Breast epithelium (tissue), 4 donors: ENCODE data around the gene SPINDOC. TPM values are rescaled to one million over a fixed set of nuclear protein-coding genes. Genes with fewer than 3 reads are reported as not detected.

Source experiments
- DNase-seq, 2 donors: peaks; one replicate each; pipeline ENCODE4 v3.0.0-alpha.2; 2019; ENCODE audit warnings: low spot score in 2 of 2
- H3K27ac ChIP-seq, 2 donors: fragments of 200-600 bp; sonication (generic) in 1 of 2; one replicate each; pipeline ENCODE4 v1.5.1; 2016 to 2019; ENCODE audit warnings: mild to moderate bottlenecking in 1 of 2
- H3K27me3 ChIP-seq, 2 donors: fragments of 200-600 bp; sonication (generic) in 1 of 2; one replicate each; pipeline versions ENCODE4 v1.5.1 to v1.6.0; 2017 to 2019; ENCODE audit warnings: control low read depth in 1 of 2, mild to moderate bottlenecking in 1 of 2
- H3K36me3 ChIP-seq: fragments of 200-600 bp; one replicate; pipeline ENCODE4 v1.5.1; 2019
- H3K4me1 ChIP-seq, 2 donors: fragments of 200-600 bp; sonication (generic); one replicate each; pipeline ENCODE4 v1.5.1; 2016 to 2019; ENCODE audit warnings: control low read depth in 1 of 2
- H3K4me3 ChIP-seq, 3 donors: fragments of 200-600 bp; sonication (generic); 1 replicate in 2 of 3; 2 replicates in 1 of 3; pipeline ENCODE4 v1.5.1; 2016 to 2019; ENCODE audit warnings: mild to moderate bottlenecking in 3 of 3, moderate library complexity in 2 of 3
- H3K9me3 ChIP-seq, 2 donors: fragments of 200-600 bp; sonication (generic) in 1 of 2; one replicate each; pipeline ENCODE4 v1.5.1; 2016 to 2019; ENCODE audit warnings: control low read depth in 1 of 2
- CTCF ChIP-seq, 3 donors: fragments of 450-650 bp; IDR thresholded peaks; one replicate each; pipeline ENCODE4 v1.5.1; 2016 to 2017; ENCODE audit warnings: antibody characterized with exemption in 3 of 3, mild to moderate bottlenecking in 3 of 3, moderate library complexity in 3 of 3
- POLR2A ChIP-seq: fragments of 450-650 bp; IDR thresholded peaks from one replicate; pipeline ENCODE4 v1.6.1; 2016; ENCODE audit warnings: antibody characterized with exemption, mild to moderate bottlenecking, moderate library complexity
- POLR2AphosphoS5 ChIP-seq, 3 donors: sonication (generic); formaldehyde crosslinking; IDR thresholded peaks; one replicate each; pipeline ENCODE4 v1.6.1; 2017; ENCODE audit warnings: antibody characterized with exemption in 3 of 3
- intact Hi-C: fragments of 100-400 bp; cut with DNase I; formaldehyde crosslinking; loops from one replicate; pipeline ENCODE4 v1.15.1; 2023; ENCODE audit warnings: low total_unique reads
- total RNA-seq, 3 donors: library from RNA; depleted of rRNA; stranded (reverse); fragments of >200 nt; gene quantifications; one replicate each; pipeline ENCODE4 v1.1.0, GENCODE V29; 2016

Gene SPINDOC
- total RNA-seq, 3 donors from 2014 or later: 4.8 to 13.8 (median 12.1) TPM

- TF ChIP-seq CTCF (IDR thresholded peaks at IDR 0.05) (no peak), POLR2AphosphoS5 (IDR thresholded peaks at IDR 0.05) (no peak)
- H3K36me3 ChIP-seq: no peaks in the 10 kb centered on the region
- H3K4me3 ChIP-seq: no peak overlapping the region
- H3K27ac ChIP-seq: no peak overlapping the region
- no peak for DNase-seq
- H3K9me3 ChIP-seq: no peaks in the 10 kb centered on the region
- peaks cover 0 to 7% of the 10 kb centered on the region in 2 donors for H3K4me1 ChIP-seq
- intact Hi-C loops: no loop called here
- H3K27me3 ChIP-seq: no peaks in the 10 kb centered on the region
These were observed 19.8 kb downstream of the SPINDOC start for GRCh38 chr11:63833048-63833447.

- Histone ChIP-seq H3K4me1 (peaks cover 0 to 10% of the 10 kb centered on the region in 2 donors), H3K27me3 (no peaks in the 10 kb centered on the region), H3K4me3 (no peak overlapping the region), H3K9me3 (no peaks in the 10 kb centered on the region), H3K27ac (no peak overlapping the region), H3K36me3 (no peaks in the 10 kb centered on the region)
- no peak for TF ChIP-seq CTCF (IDR thresholded peaks at IDR 0.05)
- no peak for TF ChIP-seq POLR2AphosphoS5 (IDR thresholded peaks at IDR 0.05)
- TF ChIP-seq POLR2A: no peak
- intact Hi-C loops: loop anchor here (5.0 kb wide), 2 partner anchors 113 to 313 kb away; no protein-coding TSS in a partner anchor
- no peak for DNase-seq
These were observed 21.4 kb downstream of the SPINDOC start for GRCh38 chr11:63834535-63835157.

- TF ChIP-seq POLR2AphosphoS5 (IDR thresholded peaks at IDR 0.05) (no peak), CTCF (IDR thresholded peaks at IDR 0.05) (no peak), POLR2A (no peak)
- Histone ChIP-seq H3K36me3 (no peaks in the 10 kb centered on the region), H3K4me3 (no peak overlapping the region), H3K9me3 (no peaks in the 10 kb centered on the region), H3K4me1 (peaks cover 0 to 10% of the 10 kb centered on the region in 2 donors), H3K27me3 (no peaks in the 10 kb centered on the region), H3K27ac (no peak overlapping the region)
- intact Hi-C loops: loop anchor here (5.0 kb wide), 2 partner anchors 112 to 312 kb away; no protein-coding TSS in a partner anchor
- no peak for DNase-seq
These were observed 21.9 kb downstream of the SPINDOC start for GRCh38 chr11:63835158-63835545.

GRCh38 chr11:63837027-63837688 lies 23.9 kb downstream of the SPINDOC start:
- H3K4me1 ChIP-seq: peaks cover 0 to 16% of the 10 kb centered on the region in 2 donors
- no peak overlapping the region for H3K4me3 ChIP-seq
- intact Hi-C loops: loop anchor here (5.0 kb wide), 2 partner anchors 110 to 310 kb away; no protein-coding TSS in a partner anchor
- no peaks in the 10 kb centered on the region for H3K36me3 ChIP-seq
- peak; percentile 84 to 98 (median 97) for TF ChIP-seq CTCF (IDR thresholded peaks at IDR 0.05)
- TF ChIP-seq POLR2A: no peak
- peak in 2 of 3 donors; percentile 64 to 67 for TF ChIP-seq POLR2AphosphoS5 (IDR thresholded peaks at IDR 0.05)
- H3K27me3 ChIP-seq: no peaks in the 10 kb centered on the region
- peak overlapping the region; percentile 88 to 93 for H3K27ac ChIP-seq
- DNase-seq: peak; percentile 75 to 83
- no peaks in the 10 kb centered on the region for H3K9me3 ChIP-seq

- Histone ChIP-seq H3K4me3 (peak overlapping the region in 1 of 3 donors; percentile 93), H3K27ac (peak overlapping the region; percentile 88 to 93), H3K9me3 (no peaks in the 10 kb centered on the region), H3K27me3 (no peaks in the 10 kb centered on the region), H3K36me3 (no peaks in the 10 kb centered on the region), H3K4me1 (peaks cover 0 to 21% of the 10 kb centered on the region in 2 donors)
- DNase-seq: no peak
- intact Hi-C loops: loop anchor here (5.0 kb wide), 2 partner anchors 110 to 310 kb away; no protein-coding TSS in a partner anchor
- TF ChIP-seq POLR2A (no peak), POLR2AphosphoS5 (IDR thresholded peaks at IDR 0.05) (no peak), CTCF (IDR thresholded peaks at IDR 0.05) (no peak)
These were observed 24.5 kb downstream of the SPINDOC start for GRCh38 chr11:63837739-63838138.
